Activated naive CD4-positive, alpha-beta T cell treated with anti-CD3 and anti-CD28 coated beads, Interleukin-2, amount 50 U/mL, for 16 hours (primary cell): ENCODE results near the gene C3orf52.

Source experiments
- DNase-seq: peaks from one replicate; pipeline ENCODE4 v3.0.0-alpha.2; 2020

Gene C3orf52

DNA sequence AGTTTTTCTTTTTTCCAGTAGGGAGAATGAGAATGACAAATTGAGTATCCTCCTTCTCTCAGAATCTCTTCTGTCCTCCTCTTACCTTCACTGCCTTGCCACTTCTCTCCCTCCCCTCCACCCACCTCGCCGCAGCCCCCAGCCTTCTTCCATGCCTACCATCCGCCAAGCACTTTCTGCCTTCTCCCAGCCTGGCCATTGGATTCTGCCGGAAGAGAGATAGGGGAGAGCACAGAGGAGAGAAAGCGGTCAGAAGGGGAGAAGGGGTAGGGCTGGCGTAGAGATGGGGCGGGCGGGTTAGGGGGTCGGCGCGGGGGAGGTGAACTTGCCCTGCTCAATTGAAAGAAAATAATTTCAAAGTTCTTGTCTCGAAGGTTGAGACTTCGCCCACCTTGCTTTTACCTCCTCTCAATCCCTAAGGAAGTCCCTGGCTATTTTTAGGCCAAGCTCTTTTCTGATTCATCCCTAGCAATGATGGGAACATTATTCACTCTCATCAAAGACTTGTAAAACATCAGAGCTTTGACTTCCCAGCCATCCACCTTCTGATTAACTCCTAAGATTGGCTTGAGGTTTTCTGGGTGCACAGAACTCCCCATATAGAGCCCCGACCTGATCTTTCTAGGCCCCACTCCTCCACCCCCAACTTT lies 811 bp downstream of the C3orf52 start:
- DNase-seq, result no peak

DNA sequence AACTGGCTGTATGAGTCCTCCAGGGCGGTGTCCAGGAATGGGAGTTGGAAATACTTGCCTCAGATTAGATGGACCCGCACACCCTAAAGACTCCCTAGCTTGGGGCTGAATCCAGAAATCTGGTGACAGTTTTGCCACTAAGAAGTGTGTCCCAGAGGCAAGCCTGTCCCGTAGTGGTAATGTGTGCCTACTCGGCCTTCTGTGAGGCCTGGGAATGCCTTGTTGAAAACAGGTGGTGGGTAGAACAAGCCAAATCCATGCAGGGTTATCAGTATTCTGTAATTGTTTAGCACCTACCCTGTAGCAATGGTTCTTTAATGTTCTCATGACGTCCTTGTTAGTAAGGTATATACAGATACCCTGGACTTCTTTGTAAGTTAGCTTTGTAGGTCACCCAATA lies 1.6 kb downstream of the C3orf52 start:
- no peak for DNase-seq

DNA sequence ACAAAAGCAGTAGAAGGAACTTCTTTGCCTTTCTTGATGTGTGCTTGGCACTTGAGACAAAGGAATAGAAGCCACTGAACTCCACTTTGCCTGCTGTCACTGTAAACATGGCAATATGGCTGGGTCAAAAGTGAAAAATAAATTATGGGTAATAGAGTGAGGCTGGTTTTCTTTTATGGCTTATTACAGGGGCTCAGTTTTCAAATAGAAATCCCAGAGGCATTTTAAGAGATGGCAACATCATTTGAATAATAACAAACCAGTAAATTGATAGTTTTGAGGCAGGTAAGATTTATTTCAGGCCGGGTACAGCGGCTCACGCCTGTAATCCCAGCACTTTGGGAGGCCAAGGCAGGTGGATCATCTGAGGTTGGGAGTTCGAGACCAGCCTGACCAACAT lies 2.8 kb downstream of the C3orf52 start:
- DNase-seq, result no peak

- no peak for DNase-seq
Observed at GRCh38 chr3:112089956-112090886, 4.0 kb downstream of the C3orf52 start.

DNA sequence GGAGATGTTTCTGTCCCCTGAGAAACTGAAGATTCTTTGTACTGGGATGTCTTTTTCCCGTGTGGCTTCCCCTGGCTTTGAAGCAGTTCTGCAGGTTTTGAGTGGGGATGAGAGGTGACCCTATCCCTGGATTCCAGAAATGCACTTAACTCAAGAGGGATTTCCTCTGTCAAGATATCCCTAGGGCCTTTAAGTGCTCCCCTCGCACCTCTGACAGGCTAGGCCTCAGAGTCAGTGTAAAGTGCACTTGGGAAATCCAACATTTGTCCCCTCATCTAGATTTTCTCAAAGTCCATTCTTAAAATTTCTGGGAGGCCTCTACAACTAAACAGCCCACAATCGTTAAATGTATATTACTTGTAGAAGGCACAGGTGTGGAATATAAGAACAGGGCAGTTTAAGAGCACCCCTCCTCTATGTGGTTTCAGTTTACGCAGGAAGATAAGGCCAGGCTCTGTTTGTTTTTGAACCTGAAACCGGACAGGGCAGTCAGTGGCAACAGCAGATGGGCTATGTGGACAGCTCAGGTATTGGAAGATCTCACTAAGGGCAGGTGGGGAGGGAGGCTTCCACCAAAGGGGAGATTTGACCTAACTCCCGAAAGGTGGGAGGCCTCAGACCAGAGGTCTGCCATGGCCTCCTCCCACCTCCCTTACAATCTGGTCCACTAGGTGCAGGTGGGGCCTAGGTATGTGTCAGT lies 4.8 kb downstream of the C3orf52 start:
- DNase-seq, result no peak

DNA sequence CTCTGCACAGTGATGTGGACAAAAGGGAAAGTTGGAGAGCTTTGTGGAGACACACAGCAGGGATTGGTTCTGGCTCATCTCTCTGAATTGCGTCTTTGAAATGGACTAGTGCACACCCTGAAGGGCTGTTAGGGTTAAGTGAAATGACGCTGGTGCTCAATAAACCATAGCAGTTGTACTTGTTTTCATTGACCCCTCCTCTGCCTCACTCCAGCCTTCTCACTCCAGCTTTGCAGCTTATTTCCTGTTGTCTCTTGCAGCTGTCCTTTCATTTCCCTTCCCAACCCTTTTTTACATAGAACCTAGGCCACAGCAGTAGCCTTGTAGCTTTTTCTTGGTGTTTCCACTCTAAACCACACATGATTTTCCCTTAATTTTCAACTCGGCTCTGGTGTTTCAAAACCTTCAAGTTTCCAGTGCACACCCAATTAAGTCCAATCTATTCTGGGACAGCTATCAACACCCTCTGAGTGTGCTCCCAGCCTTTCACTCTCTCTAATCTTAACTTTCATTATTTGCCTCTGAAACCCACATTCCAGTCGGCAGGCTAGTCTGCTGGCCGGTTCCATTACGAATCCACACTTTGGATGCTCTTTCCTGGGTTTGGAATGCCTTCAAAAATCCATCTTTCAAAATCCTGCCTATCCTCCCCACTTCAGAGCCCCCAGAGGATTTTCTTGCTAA lies 6.4 kb downstream of the C3orf52 start:
- DNase-seq, result no peak

GRCh38 chr3:112093180-112093522 lies 7.0 kb downstream of the C3orf52 start:
- no peak for DNase-seq

- DNase-seq, result no peak
Observed at GRCh38 chr3:112095731-112096130, 9.5 kb downstream of the C3orf52 start.

GRCh38 chr3:112096176-112096575 lies 10.0 kb downstream of the C3orf52 start:
- no peak for DNase-seq

GRCh38 chr3:112097378-112097777 lies 11.2 kb downstream of the C3orf52 start:
- no peak for DNase-seq

- no peak for DNase-seq
Observed at GRCh38 chr3:112101916-112102315, 15.7 kb downstream of the C3orf52 start.

GRCh38 chr3:112104774-112105173 lies 18.6 kb downstream of the C3orf52 start:
- DNase-seq, result no peak

DNA sequence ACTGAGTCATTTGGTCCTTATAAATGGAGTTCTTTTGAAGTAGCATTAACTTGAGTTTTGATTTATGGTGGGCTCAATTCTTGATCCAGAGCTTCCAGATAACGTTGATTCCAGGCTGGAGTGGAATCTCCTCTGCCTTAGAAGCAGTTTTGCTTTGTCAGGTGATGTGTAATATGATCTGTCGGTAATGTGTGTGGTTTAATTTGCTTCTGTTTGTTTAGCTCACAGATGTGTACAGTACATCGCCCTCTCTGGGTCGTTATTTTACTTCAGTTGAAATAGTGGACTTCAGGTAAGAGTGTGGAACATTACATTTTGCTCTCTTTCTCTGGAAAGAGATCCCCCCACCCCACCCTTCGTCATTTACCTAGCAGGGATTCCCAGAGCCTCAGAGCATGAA lies 23.1 kb downstream of the C3orf52 start:
- no peak for DNase-seq

DNA sequence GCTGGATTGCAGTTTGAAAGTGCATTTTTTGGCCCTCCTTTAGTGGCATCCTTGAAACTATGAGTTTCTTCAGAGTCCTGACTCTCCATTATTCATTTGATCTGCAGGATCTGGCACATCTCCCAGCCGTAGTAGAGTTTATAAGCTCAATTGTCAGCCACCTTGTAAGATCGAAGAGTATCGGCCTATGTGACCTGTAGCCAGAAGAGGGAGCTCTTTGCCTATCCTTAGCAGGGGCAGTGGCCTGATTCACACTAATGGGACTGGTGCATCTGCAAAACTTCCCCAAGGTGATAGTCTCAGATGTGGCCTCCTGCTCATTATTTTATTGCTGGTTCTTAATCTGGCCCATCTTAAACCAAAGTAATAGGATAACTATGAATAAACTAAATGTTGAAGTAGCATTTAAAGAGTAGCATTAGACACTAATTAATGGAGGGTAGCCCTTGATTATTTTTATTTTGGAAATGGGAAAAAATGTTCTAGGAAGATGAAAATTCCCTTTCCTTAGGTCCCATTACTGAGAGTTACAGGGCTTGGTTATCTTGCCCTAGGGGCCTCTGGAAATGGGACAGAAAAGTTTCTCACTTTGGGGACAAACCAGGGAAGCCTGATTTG lies 25.7 kb downstream of the C3orf52 start:
- peak; percentile 52 for DNase-seq

GRCh38 chr3:112114576-112115160 lies 28.5 kb downstream of the C3orf52 start:
- DNase-seq, result no peak

GRCh38 chr3:112115161-112115739 lies 29.1 kb downstream of the C3orf52 start:
- DNase-seq, result no peak

GRCh38 chr3:112115806-112116383 lies 29.7 kb downstream of the C3orf52 start:
- DNase-seq, result no peak

- DNase-seq, result no peak
Observed at GRCh38 chr3:112116748-112117186, 30.6 kb downstream of the C3orf52 start.

DNA sequence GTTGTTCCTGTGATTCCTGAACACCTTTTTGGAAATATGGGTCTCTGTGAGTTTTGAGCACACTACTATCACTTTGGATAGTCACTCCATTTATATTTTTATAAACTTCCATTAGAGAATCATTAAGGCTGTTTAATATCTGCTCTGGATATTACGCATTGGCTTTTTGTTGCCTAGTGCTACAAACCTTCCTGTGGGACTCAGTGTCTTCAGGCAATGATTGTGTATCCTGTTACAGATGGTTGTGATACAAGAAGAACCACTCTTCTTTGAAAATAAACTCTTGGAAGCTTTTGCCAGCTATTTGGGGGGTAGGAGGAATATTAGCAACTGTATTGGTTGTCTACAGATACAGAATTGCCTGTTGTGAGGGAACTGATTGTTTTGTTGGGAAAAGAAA lies 31.2 kb downstream of the C3orf52 start:
- DNase-seq, result no peak

- no peak for DNase-seq
Observed at GRCh38 chr3:112117841-112118571, 31.8 kb downstream of the C3orf52 start.
